Measurements from ENCODE around the gene TDG. TPM values are rescaled to one million over a fixed set of nuclear protein-coding genes. Genes with fewer than 3 reads are reported as not detected.

Gene TDG
- total RNA-seq, 1 donor, result 11.6 TPM

DNA sequence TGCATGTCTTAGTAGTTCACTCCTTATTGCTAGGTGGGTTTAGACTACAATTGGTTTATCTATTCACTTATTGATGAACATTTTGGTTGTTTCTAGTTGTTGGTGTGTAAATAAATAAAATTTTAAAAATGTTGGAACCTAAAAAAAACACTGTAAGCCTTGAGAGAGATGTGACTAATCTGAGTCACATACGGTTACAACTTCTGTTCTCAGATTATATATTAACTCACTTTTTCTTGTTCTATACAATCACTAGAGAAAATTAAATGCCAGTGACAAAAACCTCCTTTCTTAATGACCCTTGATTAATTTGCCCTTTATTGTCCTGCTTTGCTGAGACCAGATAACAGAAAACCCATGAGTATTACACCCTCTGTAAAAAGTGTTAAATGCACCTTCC lies 7.1 kb upstream of the TDG start:
- DNase-seq (ENCODE audit: low read depth in 2 of 3, low spot score in 2 of 3), result no peak

DNA sequence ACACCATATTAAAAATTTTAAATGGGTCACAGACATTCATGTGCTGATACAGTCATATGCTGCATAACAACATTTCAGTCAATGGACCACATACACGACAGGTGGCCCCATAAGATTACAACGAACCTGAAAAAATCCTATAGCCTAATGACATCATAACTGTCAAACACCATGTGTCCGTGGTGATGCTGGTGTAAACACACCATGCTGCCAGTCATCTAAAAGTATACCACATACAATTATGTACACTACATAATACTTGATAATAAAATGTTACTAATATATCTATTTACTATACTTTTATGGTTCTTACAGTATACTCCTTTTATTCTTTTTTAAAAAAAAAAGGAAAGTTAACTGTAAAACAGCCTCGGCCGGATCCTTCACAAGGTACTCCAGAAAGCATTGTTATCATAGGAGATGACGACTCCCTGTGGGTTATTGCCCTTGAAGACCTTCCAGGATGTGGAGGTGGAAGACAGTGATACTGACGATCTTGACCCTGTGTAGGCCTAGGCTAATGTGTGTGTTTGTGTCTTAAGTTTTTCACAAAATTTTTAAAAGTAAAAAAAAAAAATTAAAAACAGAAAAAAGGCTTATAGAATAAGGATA lies 5.0 kb upstream of the TDG start:
- peak in 1 of 3 donors; percentile 32 for DNase-seq (ENCODE audit: low read depth in 2 of 3, low spot score in 2 of 3)

DNA sequence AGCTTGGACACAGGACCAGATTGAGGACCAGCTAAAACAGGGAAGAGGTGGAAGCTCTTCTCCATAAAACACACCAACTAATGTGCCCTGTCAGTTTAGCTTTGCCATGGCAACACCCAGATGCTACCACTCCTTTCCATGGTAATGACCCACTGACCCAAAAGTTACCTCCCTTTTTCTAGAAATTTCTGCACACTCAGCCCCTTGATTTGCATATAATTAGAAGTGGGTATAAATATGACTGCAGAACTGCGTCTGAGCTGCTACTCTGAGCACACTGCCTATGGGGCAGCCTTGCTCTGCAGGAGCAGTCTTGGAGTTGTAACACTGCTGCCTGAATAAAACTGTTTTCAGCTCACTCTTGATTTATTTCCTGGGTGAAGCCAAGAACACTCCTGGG lies 3.2 kb upstream of the TDG start:
- DNase-seq (ENCODE audit: low read depth in 2 of 3, low spot score in 2 of 3), result no peak

DNA sequence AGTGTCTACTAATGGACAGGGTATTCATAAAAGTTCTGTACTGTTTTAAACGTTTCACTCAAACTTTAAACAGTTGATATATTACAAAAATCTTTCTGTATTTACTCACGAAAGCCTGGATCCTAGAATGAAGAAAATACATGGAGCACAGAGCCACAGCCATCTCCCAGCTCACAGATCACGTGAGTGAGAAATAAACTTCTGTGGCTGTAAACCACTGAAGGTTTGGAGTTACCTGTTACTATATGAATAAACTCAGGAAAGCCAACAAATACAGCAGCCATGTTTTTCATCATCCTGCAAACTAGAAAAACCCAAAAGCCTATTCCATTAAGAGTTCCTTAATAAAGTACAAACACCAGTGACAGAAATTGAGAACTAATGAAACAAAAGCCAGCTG lies 867 bp upstream of the TDG start:
- no peak for DNase-seq (ENCODE audit: low read depth in 2 of 3, low spot score in 2 of 3)

DNA sequence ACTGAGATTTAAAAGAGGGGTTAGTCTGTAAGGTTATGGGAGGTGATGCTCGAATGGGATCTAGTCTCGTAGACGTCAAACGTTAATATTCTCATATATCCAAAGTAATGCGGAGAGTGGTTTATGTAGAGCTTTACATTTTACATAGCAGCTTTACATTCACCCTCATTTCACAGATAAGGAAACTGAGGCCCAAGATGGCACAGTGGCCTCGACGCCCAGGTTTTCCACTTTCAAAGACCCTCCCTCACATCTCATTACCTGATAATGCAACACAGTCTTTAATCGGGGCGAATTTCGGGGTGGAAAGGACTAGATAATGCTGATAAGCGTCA lies 450 bp upstream of the TDG start:
- no peak for DNase-seq (ENCODE audit: low read depth in 2 of 3, low spot score in 2 of 3)

DNA sequence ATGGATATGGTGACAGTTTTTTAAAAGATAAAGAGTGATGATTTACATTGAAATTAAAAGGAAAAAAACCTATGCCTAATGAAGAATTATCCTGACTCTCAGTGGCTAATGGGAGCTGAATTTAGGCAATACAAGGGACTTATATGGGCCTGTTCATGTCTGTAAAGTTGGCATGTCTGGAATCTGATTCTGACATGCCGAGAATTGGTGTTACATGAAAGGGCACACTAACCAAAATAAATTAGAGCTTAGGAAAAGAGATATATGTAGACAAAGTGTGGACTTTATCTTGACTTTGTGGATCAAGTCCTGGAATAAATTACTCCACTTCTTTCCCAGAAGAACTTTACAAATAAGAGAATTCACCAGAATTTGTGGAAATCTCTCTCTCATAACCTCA lies 1.1 kb downstream of the TDG start:
- DNase-seq (ENCODE audit: low read depth in 2 of 3, low spot score in 2 of 3), result no peak

DNA sequence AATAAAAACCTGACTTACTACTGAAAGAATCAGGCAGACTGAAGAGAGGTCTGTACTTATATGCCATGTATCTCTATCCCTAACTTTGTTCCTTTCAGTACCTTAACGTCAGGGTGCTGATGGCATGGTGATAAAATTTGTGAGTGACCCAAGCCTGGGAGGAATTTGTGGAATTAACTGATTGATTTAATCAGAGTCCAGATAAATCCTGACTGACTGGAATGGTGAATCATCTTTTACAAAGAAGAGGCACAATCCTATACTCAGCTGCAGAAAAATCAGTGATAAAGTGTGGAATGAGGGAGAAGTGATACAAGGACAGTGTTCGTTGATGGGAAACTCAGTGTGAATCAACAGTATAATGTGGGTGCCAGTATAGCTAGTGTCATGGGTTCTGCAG lies 3.7 kb downstream of the TDG start:
- DNase-seq (ENCODE audit: low read depth in 2 of 3, low spot score in 2 of 3), result no peak

DNA sequence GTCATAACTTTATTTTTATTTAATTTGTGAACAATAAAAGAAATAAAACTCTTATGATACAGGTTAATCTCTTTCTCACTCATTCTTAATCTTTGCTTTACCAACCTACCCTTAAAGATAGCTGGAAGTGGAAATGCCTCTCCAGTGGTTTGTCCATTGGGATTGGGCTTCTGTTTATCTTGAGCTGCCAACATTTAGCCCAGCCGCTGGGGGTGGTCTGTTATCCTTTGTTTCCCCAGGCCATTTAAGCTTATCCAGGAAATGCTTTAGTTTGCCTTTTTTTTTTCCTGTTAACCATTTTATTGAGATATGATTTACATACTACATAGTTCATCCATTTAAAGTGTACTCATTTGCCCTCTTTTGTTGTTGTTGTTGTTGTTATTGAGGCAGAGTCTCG lies 8.2 kb downstream of the TDG start:
- no peak for DNase-seq (ENCODE audit: low read depth in 2 of 3, low spot score in 2 of 3)

DNA sequence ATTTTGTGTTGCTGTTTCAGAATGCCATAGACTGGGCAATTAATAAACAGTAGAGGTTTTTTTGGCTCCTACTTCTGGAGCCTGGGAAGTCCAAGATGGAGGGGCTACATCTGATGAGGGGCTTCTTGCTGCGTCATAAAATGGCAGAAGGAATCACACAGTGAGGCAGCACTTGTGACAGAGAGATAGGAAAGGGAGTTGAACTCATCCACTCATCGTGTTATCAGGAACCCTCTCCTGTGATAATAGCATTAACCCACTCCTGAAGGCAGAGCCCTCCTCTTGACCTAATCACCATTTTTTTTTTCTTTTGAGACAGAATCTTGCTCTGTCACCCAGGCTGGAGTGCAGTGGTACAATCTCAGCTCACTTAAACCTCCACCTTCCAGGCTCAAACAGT lies 9.7 kb downstream of the TDG start:
- DNase-seq (ENCODE audit: low read depth in 2 of 3, low spot score in 2 of 3), result no peak

DNA sequence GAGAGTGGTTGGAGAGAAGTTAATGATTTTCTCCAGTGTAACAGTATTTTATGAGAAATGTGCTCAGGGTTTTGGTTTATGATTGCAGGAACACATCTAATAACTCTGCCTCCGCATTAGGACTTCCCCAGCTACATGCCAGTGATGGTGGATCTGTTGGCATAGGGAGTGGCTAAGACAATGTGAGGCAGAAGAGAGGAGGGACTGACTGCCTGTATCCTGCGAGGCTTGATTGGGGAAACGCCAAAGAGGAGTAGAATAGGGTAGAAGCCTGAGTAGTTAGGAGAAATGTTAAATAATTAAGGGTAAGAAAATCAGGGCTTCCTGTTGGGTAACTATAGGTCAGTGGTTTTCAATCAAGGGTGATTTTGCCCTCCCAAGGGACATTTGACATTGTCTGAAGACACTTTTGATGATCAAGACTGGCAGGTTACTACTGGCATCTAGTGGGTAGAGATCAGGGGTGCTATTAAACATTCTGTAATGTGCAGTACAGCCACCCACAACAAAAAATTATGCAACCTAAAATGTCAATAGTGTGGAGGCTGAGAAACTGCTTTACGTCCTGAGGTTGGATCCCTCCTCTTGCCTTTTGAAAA lies 12.8 kb downstream of the TDG start:
- DNase-seq (ENCODE audit: low read depth in 2 of 3, low spot score in 2 of 3), result no peak

DNA sequence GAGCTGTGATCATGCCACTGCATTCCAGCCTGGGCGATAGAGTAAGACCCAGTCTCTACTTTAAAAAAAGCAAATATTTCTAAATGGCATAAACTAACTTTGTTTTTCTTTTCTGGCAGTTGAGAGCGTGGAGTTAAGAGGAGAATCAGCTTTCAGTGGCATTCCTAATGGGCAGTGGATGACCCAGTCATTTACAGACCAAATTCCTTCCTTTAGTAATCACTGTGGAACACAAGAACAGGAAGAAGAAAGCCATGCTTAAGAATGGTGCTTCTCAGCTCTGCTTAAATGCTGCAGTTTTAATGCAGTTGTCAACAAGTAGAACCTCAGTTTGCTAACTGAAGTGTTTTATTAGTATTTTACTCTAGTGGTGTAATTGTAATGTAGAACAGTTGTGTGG lies 21.2 kb downstream of the TDG start:
- DNase-seq (ENCODE audit: low read depth in 2 of 3, low spot score in 2 of 3), result no peak

DNA sequence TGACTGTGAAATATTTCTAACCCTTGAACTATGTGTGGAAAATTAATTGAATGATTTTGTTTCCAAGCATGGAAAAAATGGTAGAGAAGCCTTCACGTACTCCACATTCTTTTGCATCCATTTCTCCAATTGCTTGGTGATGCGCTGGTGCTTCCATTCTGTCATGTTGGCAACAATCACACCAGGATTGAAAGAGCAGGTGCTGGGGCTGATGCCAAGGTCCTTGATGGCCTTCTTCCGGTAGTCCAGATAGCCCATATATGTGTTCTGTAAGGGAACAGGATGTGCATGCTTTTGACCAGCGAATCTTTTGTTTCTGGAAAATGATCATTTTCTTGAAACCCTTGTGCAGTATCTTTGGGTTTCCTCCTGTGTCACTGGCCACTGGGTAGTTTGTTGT lies 28.6 kb downstream of the TDG start:
- no peak for DNase-seq (ENCODE audit: low read depth in 2 of 3, low spot score in 2 of 3)

DNA sequence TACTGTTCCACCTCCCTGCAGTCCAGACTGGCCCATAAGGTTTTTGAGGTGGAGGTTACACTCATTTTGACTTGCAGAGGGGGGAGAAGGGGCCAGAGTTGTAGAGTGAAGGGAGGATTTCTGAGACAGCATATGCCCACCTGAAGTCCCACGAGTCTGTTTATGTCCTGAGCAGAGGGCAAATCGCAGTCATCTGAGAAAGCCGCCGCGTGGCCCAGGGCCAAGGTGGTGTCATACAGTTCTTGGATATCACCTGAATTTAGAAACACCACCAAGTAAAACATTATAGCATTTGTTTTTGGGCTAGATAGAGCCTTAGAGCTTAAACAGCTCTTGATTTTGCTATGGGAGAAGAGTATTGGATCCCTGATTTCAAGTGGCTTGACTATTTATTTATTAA lies 30.9 kb downstream of the TDG start:
- no peak for DNase-seq (ENCODE audit: low read depth in 2 of 3, low spot score in 2 of 3)

DNA sequence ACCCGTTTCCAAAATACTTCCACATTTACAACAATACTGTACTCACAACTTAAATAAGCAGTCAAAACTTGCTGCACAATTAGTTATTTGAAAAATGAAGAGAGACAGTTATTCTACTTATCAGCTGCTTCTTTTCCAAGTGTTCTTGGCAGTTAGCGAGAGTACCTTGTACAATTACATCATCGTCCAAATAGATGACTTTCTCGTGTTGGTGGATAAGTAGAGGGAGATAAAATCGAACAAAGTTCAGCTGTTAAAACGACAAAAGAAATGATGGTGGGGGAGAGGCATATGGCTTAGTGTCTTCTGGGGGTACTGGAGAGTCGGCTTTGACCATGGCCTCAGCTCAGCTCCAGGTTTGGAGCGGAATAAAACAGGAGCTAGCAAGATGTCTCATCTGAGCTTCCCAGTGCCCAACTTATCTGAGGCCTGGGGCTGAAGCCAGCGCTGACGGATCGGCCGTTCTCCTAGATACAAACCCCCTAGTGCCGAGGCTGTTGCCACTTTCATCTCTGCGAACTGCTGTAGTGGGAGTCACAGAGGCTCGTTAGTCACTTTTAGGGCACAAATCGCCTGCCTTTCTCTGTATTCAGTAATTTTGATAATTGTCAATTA lies 31.7 kb downstream of the TDG start:
- DNase-seq (ENCODE audit: low read depth in 2 of 3, low spot score in 2 of 3), result no peak

DNA sequence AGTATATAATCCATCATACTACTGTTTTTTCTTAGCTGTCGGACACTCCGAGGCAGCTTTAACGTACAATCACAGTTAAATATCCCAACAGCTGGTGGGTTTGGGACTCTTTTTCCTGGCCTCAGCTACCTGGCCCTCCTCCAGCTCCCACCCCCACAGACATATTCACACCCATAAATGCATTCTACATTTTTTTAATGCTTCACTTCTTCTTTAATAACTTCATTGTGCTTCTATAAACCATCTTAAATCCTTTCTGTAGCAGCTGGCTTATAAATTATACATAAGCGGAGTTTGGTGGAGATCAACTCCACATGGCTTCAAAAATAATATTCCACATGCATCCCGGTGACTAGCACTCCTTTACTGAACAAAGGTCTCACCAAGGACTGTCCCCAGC lies 33.3 kb downstream of the TDG start:
- no peak for DNase-seq (ENCODE audit: low read depth in 2 of 3, low spot score in 2 of 3)

DNA sequence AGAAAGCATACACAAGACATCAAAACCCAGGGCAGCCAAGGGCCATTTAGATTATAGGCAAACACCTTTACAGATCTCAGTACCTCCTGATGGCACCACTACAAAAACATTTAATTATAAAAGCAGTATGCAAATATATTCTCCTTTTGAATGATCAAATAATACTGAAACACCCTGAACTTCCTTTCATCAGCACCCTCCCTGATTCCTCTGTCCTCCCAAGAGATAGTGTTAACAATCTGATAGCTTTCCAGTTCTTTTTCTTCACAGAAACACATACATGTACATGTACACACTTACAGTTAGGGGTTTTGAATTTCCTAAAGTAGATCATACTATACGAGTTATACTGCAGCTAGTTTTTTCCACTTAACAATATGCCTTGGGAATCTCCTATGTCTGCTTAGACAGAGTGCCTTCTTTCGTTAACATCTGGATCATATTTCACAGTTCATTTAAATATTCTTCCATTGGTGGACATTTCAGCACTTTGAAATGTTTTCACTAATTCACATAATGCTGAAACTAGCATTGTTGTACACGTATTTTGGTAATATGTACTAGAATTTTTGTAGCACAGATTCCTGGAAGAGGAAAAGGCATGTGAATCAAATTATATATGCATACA lies 35.2 kb downstream of the TDG start:
- no peak for DNase-seq (ENCODE audit: low read depth in 2 of 3, low spot score in 2 of 3)

DNA sequence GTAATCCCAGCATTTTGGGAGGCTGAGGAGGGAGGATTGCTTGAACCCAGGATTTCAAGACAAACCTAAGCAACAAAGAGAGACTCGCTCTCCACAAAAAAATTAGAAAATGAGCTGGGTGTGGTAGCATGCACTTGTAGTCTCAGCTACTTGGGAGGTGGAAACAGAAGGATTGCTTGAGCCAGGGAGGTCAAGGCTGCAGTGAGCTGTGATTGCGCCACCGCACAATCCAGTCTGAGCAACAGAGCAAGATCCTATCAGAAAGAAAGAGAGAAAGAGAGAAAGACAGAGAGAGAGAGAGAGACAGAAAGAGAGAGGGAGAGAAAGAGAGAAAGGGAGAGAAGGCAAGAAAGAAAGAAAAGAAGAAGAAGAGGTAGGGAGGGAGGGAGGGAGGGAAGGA lies 37.0 kb downstream of the TDG start:
- no peak for DNase-seq (ENCODE audit: low read depth in 2 of 3, low spot score in 2 of 3)

DNA sequence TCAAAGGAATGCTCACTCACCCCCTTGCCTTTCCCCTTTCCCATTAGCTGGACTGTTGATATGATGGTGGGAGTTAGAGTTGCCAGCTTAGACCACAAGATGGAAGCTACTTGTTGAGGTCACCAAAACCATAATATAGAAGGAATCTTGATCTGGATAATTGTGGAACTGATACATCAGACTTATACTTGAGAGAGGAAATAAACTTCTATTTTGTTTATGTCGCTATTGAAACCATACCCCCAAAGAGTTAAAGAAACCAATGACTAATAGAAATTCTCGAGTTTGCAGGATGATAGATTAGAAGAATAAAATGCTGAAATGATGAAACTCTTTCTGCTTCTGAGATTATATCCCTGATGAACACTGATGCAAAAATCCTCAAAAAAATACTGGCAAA lies 37.9 kb downstream of the TDG start:
- DNase-seq (ENCODE audit: low read depth in 2 of 3, low spot score in 2 of 3), result no peak

DNA sequence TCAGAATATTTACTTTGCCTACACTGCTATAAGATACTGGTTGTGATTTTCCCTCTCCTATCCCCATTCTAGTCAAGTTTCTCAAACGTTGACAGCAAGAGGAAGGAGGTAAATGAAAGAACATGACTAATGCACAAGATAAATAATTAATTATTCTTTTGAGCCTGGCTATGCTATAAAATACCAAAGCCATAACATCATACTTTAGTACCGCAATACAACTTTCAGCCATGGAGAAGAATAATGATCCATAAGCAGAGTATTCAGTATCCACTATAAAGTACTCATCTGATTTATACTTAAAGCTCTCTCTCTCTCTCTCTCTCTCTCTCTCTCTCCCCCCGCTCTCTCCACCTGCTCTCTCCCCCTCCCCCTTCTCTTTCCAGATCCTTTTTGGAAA lies 41.3 kb downstream of the TDG start:
- no peak for DNase-seq (ENCODE audit: low read depth in 2 of 3, low spot score in 2 of 3)

DNA sequence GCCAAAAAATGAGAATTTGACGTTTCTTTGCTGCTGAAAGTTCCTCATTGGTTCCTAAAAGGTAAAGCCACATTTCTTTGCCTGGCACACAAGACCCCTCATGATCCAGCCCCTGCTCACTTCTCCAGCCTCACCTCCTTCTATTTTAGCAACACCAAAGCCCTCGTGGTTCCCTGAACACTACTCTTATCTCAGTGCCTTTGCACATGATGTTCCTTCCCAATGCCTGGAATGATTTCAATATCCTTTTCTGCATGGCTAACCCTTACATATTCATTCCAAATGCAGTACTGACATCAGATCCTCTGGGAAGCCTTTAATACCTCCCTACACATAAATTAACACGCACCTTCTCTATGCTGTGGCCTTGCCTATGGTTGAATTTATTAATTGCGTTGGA lies 44.4 kb downstream of the TDG start:
- no peak for DNase-seq (ENCODE audit: low read depth in 2 of 3, low spot score in 2 of 3)

DNA sequence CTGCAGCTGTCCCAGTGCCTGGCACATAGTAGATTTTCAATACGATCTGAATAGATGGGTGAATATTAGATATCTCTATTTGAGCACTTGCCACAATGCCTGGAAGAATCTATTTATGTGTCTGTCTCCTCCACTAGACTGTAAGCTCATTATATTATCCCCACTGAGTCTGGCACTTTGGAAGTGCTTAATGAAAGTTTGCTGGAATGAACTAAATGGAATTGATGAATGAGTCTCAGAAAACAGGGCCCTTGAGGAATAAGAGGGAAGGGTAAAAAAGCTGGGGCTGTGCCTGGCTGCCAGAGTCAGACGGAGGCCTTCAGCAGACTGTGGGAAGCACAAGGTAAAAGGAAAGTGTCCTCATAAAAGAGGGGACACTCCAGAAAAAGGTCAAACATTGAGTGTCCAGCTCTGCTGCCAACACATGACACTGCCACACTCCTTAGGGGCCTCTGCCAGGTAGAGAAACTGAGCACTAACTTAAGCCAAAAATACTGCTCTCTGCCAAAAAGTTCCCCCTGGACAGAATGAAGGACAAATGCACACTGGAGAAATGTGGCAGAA lies 45.0 kb downstream of the TDG start:
- DNase-seq (ENCODE audit: low read depth in 2 of 3, low spot score in 2 of 3), result no peak

DNA sequence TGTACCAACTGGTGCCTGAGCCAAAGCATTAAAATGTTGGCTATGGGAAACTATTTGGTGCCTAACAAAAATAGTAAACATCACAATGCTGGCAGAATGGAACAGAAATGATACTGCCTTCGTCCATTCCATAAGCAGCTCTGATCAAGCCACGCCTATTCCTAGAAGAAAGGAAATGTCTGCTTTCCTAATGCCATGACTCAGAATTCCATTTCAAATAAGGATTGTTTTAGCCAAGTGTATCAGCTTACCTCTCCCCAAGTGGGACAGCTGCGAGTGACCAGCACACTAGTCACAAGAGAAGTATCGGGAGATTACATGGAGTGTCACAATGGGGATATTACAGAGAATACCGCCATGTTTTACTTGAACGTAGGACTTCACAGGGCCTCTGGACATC lies 45.6 kb downstream of the TDG start:
- no peak for DNase-seq (ENCODE audit: low read depth in 2 of 3, low spot score in 2 of 3)
